GM18520 (cell line): Measurements from ENCODE around the gene TMEM254.
"Not testable (repeated sequence)": the region's sequence is repeated elsewhere in the genome, so short reads cannot be mapped to it uniquely, and the experiment has no call there.

Experiments
- ATAC-seq: cut with Tn5 transposase; IDR thresholded peaks from one replicate; pipeline ENCODE4 v1.9.1; 2021; ENCODE audit not compliant: unreplicated experiment

Gene TMEM254

GRCh38 chr10:80078448-80079311 is at the start of gene TMEM254:
Gene TMEM254, plus strand, starts transcription at chr10:80078665. Its CDS starts 35 bp downstream, at chr10:80078700.
- peak; percentile 84 for ATAC-seq

- not testable (repeated sequence) for ATAC-seq
Observed at GRCh38 chr10:80029205-80029604, 49.3 kb upstream of the TMEM254 start.

DNA sequence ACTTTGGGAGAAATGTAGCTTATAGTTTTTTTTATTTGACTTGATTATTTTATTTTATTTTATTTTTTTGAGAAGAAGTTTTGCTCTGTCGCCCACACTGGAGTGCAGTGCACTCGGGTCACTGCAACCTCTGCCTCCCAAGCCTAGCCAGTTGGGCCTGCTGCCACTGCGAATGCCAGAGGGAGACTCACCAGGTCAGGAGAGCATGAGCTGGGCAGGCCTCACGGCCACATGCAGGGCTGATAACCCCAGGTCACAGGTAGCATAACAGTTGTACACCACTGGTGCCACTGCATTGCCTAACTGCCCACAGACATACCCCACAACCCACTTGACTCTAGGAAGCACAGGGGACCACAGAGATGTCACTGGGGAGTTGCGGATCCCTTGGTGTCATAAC is 48.6 kb upstream of the TMEM254 start:
- ATAC-seq = not testable (repeated sequence)

- ATAC-seq = no peak
Observed at GRCh38 chr10:80032503-80032902, 46.0 kb upstream of the TMEM254 start.

- ATAC-seq = not testable (repeated sequence)
Observed at GRCh38 chr10:80034766-80035165, 43.7 kb upstream of the TMEM254 start.

GRCh38 chr10:80035430-80035829 is 43.0 kb upstream of the TMEM254 start:
- ATAC-seq = not testable (repeated sequence)

GRCh38 chr10:80036921-80037500 is 41.5 kb upstream of the TMEM254 start:
- not testable (repeated sequence) for ATAC-seq

DNA sequence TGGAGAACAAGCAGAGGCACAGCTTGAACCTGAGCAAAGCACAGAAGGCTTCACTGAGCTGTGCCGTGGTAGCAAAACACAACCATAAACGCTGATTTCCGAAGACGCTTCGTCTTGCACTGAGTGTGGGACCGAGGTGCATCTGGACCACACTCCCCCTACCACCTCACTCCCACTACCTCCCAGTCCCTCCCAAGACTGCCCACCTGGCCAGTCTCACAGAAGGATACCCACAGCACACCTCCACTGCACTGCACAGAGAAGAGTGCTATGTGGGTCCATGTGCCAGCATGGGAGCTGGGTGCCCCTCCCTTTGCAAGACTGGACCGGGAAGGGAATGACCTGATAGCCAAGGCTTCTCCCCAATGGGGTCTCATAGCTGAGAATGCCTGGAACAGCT is 40.2 kb upstream of the TMEM254 start:
- ATAC-seq = not testable (repeated sequence)

DNA sequence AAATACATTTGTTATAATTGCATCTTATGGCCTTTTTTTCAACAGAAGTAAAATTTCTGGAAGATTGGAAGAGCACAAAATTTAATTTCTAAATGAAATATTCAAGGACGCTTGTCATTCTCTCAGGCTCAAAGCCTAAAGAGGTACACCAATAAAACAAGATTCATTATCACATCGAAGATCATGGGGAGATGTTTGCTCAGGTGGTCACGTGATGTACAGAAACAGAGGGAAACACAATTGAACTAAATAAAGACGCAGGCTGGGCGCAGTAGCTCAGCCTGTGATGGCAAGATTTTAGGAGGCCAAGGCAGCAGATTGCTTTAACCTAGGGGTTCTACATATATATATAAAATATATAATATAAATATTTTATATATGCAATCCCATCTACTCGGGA is 37.3 kb upstream of the TMEM254 start:
- no peak for ATAC-seq

DNA sequence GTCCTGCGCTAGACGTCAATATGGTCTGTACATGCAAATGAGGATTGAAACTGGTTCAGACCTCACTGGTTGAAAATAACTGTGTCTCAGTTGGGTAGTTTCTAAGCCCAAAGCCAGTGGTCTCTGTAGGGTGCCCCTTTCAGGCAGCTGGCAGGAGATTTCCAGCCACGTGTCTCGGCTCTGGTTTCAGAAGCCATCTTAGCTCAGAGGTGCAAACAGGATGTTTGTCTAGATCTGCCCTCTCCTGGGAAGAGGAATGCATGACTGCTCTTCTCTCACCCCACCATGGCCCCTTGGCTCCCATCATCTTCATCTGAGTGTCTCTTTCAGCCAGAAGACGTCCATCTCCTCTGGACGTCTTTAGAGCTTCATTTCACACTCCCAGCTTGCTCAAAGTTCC is 33.5 kb upstream of the TMEM254 start:
- ATAC-seq = peak; percentile 45

- peak; percentile 54 for ATAC-seq
Observed at GRCh38 chr10:80046629-80047441, 31.6 kb upstream of the TMEM254 start.

DNA sequence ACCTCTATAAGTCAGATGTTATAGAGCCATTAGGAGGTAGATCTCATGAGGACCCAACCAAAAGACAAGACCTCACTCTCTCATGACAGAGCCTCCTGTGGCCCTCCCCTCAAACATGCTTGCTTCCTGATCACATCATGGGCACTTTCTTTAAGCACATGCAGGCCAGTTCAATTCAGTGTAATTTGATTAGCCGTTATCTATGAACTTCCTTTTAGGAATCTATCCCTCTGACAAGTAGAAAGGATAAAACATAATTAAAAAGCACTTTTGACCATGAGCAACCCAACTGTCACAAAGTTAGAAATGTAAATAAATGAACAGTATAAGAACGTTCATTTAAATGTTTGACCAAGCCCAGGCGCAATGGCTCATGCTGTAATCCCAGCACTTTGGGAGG is 27.7 kb upstream of the TMEM254 start:
- ATAC-seq = no peak

DNA sequence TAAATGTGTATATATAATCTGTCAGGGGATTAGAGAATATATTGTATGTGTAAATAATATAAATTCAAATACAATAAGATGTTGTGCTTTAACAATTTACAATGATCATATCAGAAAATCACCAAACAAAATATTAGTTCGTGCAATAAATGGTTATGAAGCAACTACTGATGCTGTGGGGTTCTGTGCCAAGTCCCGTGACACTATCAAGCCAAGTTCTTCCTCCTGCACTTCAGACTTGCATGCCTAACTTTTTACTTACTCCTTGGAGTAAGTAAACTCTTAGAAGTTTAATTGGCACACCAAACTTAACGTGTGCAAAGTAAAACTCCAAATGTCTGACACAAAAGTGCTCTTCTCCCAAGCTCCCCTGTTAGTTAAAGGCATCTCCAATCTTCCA is 26.5 kb upstream of the TMEM254 start:
- ATAC-seq = no peak

DNA sequence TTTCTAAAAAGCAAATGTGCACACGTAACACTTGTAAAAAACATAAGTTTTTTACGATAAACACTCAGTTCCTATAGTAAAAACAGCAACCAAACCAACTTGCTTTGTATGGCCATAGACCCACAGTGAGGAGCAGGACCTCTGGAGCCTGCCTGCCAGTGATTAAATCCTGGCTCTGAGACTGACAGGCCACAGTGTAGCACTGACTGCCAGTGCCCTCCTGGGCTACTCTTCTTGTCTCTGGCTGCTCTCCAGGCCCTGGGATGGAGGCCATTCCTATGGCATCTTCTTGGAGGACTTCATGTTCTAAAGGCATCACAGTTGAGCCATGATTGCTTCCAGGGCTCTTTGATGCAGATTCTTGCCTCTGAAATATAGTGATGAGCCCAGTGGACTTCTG is 22.7 kb upstream of the TMEM254 start:
- no peak for ATAC-seq

DNA sequence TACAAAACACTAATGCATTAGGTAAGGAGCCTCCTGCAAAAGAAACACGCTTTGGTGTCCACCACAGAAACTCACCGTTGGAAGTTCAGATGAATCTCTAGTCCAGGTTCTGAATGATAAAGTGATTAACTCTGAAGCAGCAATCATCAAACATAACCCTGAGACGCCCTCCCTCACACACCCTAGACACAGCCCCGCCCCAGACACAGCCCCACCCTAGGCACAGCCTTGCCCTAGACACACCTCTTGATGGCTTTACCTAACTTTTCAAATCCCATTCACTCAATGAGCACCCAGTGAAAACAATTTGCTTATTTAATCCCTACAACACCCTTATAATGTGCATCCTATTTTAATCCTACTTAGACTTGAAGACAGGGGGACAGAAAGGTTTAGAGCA is 21.3 kb upstream of the TMEM254 start:
- no peak for ATAC-seq

- ATAC-seq = no peak
Observed at GRCh38 chr10:80064120-80064886, 14.2 kb upstream of the TMEM254 start.

DNA sequence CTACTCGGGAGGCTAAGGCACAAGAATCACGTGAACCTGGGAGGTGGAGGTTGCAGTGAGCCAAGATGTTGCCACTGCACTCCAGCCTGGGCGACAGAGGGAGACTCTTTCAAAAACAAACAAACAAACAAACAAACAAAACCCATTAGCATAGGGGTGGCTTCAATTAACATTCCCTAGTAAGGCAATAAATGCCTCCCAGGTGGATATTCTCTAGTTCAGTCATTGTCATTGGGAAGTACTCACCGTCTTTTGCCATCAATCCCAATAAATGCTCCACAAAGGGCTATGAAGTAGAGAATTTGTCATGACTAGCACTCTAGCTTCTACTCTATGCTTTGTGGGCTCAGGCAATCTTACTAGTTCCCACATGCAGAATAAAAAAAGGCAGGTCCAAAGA is 11.7 kb upstream of the TMEM254 start:
- no peak for ATAC-seq

DNA sequence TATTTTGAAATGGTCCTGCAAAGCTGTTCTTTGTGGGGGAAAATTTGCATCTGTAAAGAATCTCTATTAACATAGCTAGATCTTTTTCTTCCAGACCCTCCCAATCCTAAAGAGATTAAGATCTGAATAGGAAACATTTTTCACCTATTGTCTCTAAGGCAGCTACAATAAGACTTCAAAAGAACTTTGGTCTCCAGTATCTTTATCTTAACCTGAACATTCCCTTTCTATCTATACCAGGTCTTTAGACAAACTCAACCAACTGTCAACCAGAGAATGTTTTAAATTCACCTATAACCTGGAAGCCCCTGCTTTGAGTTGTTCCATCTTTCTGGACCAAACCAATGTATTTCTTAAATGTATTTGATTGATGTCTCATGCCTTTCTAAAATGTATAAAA is 10.6 kb upstream of the TMEM254 start:
- ATAC-seq = not testable (repeated sequence)

DNA sequence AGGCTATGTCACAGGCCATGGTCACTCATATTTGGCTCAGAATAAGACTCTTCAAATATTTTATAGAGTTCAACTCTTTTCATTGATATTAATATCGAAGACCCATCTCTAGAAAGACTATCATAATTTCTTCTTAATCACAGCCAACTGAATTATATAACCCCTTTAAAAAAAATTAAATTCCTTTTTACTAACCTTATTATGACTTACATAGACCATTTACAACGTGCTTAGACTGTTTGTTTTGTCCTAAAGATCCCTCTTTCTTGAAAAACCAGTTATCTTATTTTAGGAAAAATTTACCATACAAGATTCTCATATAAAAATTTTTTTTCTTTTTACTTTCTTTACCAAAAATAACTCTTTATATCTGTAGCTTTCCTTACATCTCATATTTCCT is 10.2 kb upstream of the TMEM254 start:
- ATAC-seq = no peak

DNA sequence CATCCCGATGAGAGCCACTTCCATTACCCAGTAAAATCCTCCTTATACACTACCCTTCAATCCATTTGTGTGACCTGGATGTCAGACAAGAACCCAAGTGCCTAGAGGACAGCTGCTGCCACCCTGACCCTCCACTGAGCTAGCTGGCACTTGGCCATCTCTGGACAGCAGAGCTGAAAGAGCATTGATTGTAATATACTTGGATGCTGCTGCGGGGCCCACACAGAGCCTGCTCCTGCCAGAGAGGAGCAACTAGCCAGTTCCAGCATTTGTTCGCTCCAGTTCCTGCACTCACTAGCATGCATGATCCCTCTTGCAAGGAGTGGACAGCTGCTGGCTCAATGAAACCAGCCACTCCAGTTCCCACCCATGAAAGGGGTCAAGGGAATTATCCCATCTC is 8.4 kb upstream of the TMEM254 start:
- ATAC-seq = no peak

DNA sequence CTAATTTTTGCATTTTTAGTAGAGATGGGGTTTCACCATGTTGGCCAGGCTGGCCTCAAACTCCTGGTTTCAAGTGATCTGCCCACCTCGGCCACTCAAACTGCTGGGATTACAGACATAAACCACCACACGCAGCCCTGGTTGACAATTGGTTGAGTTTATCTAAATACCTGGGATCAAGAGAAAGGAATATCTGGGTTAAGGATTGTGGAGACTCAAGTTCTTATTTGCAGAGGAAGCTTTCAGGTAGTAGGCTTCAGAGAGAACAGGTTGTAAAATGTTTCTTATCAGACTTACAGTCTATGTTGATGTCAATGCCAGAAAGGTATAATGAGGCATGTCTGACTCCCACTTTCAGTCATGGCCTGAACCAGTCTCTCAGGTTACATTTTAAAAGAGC is 5.9 kb upstream of the TMEM254 start:
- no peak for ATAC-seq
